Transverse colon (tissue), 4 donors: ENCODE measurements around the gene FCRL6. TPM values are rescaled to one million over a fixed set of nuclear protein-coding genes. Genes with fewer than 3 reads are reported as not detected.

Experiments used
- DNase-seq: peaks from one replicate; pipeline ENCODE4 v3.0.0-alpha.2; 2019
- H3K27ac ChIP-seq, 4 donors: fragments of 200-600 bp; sonication (generic); 2 replicates each; pipeline ENCODE4 v1.5.1; 2016 to 2018; ENCODE audit warnings: inconsistent platforms in 4 of 4
- H3K27me3 ChIP-seq: fragments of 200-600 bp; sonication (generic); 2 replicates; pipeline ENCODE4 v1.5.1; 2017; ENCODE audit warnings: inconsistent platforms
- H3K36me3 ChIP-seq, 4 donors: fragments of 200-600 bp; sonication (generic); 2 replicates each; pipeline ENCODE4 v1.5.1; 2017 to 2019; ENCODE audit warnings: inconsistent platforms in 4 of 4
- H3K4me1 ChIP-seq, 4 donors: fragments of 200-600 bp; sonication (generic); 2 replicates each; pipeline ENCODE4 v1.5.1; 2017 to 2020; ENCODE audit warnings: inconsistent platforms in 4 of 4
- H3K4me3 ChIP-seq, 4 donors: fragments of 200-600 bp; sonication (generic); 1 replicate in 1 of 4; 2 replicates in 3 of 4; pipeline versions ENCODE4 v1.5.1 to v1.6.1; 2017 to 2019; ENCODE audit warnings: inconsistent platforms in 4 of 4
- H3K9me3 ChIP-seq, 2 donors: fragments of 200-600 bp; sonication (generic); 2 replicates each; pipeline ENCODE4 v1.5.1; 2017 to 2019; ENCODE audit warnings: inconsistent platforms in 2 of 2
- EP300 ChIP-seq: sonication (generic); formaldehyde crosslinking; IDR thresholded peaks from one replicate; pipeline ENCODE4 v1.6.1; 2017; ENCODE audit warnings: antibody characterized with exemption, low read depth
- POLR2A ChIP-seq: fragments of 450-650 bp; IDR thresholded peaks from one replicate; pipeline ENCODE4 v1.6.1; 2016; ENCODE audit warnings: antibody characterized with exemption, mild to moderate bottlenecking, moderate library complexity
- POLR2AphosphoS5 ChIP-seq, 3 donors: sonication (generic); formaldehyde crosslinking; IDR thresholded peaks; one replicate each; pipeline ENCODE4 v1.6.1; 2016; ENCODE audit warnings: antibody characterized with exemption in 3 of 3
- WGBS, 2 donors: methylation state at CpG; one replicate each; pipeline ENCODE4 v1.1.5; 2018; ENCODE audit warnings: low coverage in 1 of 2; 5-methylcytosine and 5-hydroxymethylcytosine counted together
- in situ Hi-C, 4 donors: fragments of 200-750 bp; cut with MboI; loops; one replicate each; pipeline versions ENCODE4 v1.15.0 to v1.15.1; 2017; ENCODE audit warnings: low sequenced_read_pairs in 3 of 4, low pct_ligation_motif_present in 1 of 4, low pct_unique_long_range_greater_than_20kb in 1 of 4
- intact Hi-C: fragments of 100-400 bp; cut with DNase I; formaldehyde crosslinking; loops from one replicate; pipeline ENCODE4 v1.15.1; 2023; ENCODE audit warnings: low total_unique reads
- total RNA-seq, 4 donors: library from RNA; depleted of rRNA; stranded (reverse); fragments of >200 nt; gene quantifications; one replicate each; pipeline ENCODE4 v1.1.0, GENCODE V29; 2016
- TF ChIP-seq, protein P1 (sequence below), 5 experiments: fragments of 200-600 bp in 3 of 5; fragments of 450-650 bp in 2 of 5; sonication (generic) in 3 of 5; IDR thresholded peaks; 1 replicate in 2 of 5; 2 replicates in 3 of 5; pipeline ENCODE4 v1.5.1; 2016 to 2017; ENCODE audit warnings: antibody characterized with exemption in 5 of 5, inconsistent platforms in 3 of 5, mild to moderate bottlenecking in 2 of 5, moderate library complexity in 1 of 5

FCRL6 gene, protein sequence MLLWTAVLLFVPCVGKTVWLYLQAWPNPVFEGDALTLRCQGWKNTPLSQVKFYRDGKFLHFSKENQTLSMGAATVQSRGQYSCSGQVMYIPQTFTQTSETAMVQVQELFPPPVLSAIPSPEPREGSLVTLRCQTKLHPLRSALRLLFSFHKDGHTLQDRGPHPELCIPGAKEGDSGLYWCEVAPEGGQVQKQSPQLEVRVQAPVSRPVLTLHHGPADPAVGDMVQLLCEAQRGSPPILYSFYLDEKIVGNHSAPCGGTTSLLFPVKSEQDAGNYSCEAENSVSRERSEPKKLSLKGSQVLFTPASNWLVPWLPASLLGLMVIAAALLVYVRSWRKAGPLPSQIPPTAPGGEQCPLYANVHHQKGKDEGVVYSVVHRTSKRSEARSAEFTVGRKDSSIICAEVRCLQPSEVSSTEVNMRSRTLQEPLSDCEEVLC
- total RNA-seq = 1 to 10 TPM in 1 of 4 donors, under 1 TPM in 1, not detected in 2; 0.55 to 1.4 TPM

DNA sequence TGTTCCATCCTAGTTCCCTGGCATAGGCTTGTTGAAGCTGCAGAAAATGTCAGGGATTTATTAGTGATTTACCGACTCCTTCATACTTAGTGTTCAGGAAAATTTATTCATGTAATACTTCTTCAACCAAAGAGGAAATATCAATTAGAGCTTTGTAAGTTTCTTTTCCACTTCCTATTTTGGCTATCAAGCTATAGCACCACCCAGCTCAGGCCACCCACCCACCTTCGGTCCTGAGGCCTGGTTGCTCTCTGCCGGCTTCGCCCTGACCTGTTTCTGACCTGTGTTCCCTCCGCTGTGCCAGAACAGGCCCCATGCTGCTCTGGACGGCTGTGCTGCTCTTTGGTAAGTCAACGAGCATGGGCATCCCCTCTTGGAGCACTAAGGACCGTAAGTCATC lies at the start of gene FCRL6:
FCRL6 (plus strand) TSS at position 250 of the 400 bp plus-strand sequence; CDS start at position 315, 65 bp downstream.
- Histone ChIP-seq H3K27me3 (no peaks in the 10 kb centered on the region), H3K36me3 (no peaks in the 10 kb centered on the region), H3K4me3 (no peak within 1 kb of the TSS), H3K9me3 (no peaks in the 10 kb centered on the region), H3K27ac (no peak within 1 kb of the TSS), H3K4me1 (peaks cover 0 to 2% (median 0%) of the 10 kb centered on the region in 4 donors)
- in situ Hi-C loops (no loop called here), intact Hi-C loops (no loop called here)
- TF ChIP-seq EP300 = no peak
- no peak for TF ChIP-seq POLR2A
- TF ChIP-seq POLR2AphosphoS5 (IDR thresholded peaks at IDR 0.05) = no peak
- TF ChIP-seq, protein P1, sequence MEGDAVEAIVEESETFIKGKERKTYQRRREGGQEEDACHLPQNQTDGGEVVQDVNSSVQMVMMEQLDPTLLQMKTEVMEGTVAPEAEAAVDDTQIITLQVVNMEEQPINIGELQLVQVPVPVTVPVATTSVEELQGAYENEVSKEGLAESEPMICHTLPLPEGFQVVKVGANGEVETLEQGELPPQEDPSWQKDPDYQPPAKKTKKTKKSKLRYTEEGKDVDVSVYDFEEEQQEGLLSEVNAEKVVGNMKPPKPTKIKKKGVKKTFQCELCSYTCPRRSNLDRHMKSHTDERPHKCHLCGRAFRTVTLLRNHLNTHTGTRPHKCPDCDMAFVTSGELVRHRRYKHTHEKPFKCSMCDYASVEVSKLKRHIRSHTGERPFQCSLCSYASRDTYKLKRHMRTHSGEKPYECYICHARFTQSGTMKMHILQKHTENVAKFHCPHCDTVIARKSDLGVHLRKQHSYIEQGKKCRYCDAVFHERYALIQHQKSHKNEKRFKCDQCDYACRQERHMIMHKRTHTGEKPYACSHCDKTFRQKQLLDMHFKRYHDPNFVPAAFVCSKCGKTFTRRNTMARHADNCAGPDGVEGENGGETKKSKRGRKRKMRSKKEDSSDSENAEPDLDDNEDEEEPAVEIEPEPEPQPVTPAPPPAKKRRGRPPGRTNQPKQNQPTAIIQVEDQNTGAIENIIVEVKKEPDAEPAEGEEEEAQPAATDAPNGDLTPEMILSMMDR (IDR thresholded peaks at IDR 0.05) = no peak
- WGBS, 2 donors = 83 to 89% methylated on average over 6 to 8 of the region's 8 CpGs
- DNase-seq = no peak

DNA sequence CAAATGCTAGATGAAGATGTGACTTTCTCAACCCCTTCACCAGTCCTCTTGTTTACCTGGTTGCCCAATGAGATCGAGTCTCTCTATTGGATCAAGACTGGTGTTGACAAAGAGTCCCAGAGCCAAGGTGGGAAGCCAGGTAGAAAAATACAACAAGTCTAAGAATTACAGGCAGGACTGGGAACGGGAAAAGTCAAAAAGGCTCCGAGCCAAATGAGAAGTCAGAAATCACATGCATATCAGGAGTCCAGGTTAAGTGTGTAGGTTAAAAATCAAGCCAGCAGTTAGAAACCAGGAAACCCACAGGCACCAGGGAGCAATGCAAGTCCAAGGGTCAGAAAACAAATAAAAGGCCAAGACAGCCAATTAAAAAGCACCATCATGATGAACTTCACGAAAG lies 48.8 kb upstream of the FCRL6 start:
- 19 to 45% methylated on average over 4 of the region's 4 CpGs for WGBS, 2 donors
- peaks cover 5 to 21% (median 6%) of the 10 kb centered on the region in 4 donors for H3K4me1 ChIP-seq
- intact Hi-C loops = no loop called here

DNA sequence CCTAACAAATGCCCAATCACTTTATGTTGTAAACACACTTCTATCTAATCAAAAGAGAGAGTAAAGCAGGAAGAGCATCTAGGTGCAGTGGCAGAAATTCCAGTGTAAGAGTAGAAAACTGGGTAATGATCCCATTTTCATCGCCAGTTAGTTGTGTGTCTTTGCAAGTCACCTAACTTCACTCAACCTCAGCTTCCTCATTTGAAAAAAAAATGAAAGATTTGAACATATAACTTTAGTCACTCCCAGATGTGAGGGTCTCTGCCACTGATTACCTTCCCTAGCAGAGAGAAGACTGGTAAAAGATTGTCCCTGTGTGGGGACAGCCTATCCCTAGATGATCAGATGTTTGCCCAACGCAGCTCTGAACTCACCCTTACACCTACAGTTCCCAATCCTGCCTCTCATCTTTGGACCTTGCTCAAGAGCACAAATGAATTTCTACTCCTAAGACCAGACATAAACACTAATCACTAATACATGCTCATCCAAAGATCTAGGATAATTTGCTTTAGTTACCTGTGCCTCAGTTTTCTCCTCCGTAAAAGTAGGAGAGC lies 46.6 kb upstream of the FCRL6 start:
- H3K4me1 ChIP-seq = peaks cover 5 to 21% (median 6%) of the 10 kb centered on the region in 4 donors

More for the DNA sequence above, 48.8 kb upstream of the FCRL6 start:
- no peaks in the 10 kb centered on the region for H3K36me3 ChIP-seq
- in situ Hi-C loops = no loop called here
- no peak for TF ChIP-seq POLR2A
- no peak for TF ChIP-seq POLR2AphosphoS5 (IDR thresholded peaks at IDR 0.05)
- no peak for TF ChIP-seq EP300
- TF ChIP-seq, protein P1 (IDR thresholded peaks at IDR 0.05) = no peak
- H3K4me3 ChIP-seq = no peak overlapping the region
- DNase-seq = peak; percentile 33
- no peaks in the 10 kb centered on the region for H3K9me3 ChIP-seq
- peak overlapping the region; percentile 55 to 70 (median 56) for H3K27ac ChIP-seq
- no peaks in the 10 kb centered on the region for H3K27me3 ChIP-seq

DNA sequence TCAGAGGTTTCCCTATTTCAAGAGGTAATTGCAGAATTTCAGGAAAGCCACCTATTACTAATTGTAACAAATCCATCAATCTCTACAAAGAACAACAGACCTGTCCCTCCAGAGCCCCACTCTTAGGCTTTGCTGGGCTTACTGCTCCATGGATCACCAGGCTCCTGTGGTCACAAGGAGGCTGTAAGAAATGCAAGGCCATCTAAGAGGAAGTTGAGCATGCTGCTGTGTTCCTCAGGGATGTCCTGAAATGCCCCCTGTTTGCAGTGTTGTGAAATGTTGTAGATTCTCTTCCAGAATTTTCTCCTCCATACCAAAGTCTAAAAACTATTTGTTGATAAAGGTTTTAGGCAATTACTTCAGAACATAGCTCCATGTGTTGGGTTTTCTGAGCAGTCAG lies 45.8 kb upstream of the FCRL6 start:
- in situ Hi-C loops (no loop called here), intact Hi-C loops (no loop called here)
- no peak for TF ChIP-seq EP300
- TF ChIP-seq, protein P1 (IDR thresholded peaks at IDR 0.05) = no peak
- no peak for TF ChIP-seq POLR2A
- TF ChIP-seq POLR2AphosphoS5 (IDR thresholded peaks at IDR 0.05) = no peak
- Histone ChIP-seq H3K27me3 (no peaks in the 10 kb centered on the region), H3K4me3 (no peak overlapping the region), H3K9me3 (no peaks in the 10 kb centered on the region), H3K27ac (no peak overlapping the region), H3K4me1 (peaks cover 5 to 21% (median 6%) of the 10 kb centered on the region in 4 donors), H3K36me3 (no peaks in the 10 kb centered on the region)
- no peak for DNase-seq

More for the DNA sequence above, 46.6 kb upstream of the FCRL6 start:
- WGBS, 2 donors = 81 to 82% methylated on average over 3 of the region's 3 CpGs
- intact Hi-C loops = no loop called here
- Histone ChIP-seq H3K4me3 (no peak overlapping the region), H3K27ac (no peak overlapping the region), H3K9me3 (no peaks in the 10 kb centered on the region), H3K36me3 (no peaks in the 10 kb centered on the region), H3K27me3 (no peaks in the 10 kb centered on the region)
- no peak for DNase-seq
- no peak for TF ChIP-seq POLR2AphosphoS5 (IDR thresholded peaks at IDR 0.05)
- TF ChIP-seq EP300 = no peak
- no peak for TF ChIP-seq POLR2A
- TF ChIP-seq, protein P1 (IDR thresholded peaks at IDR 0.05) = no peak
- in situ Hi-C loops = no loop called here
